HepG2 (cell line): ENCODE results near the gene STC2. TPM values are rescaled to one million over a fixed set of nuclear protein-coding genes. Genes with fewer than 3 reads are reported as not detected.

ENCODE experiments used
- ARID4A ChIP-seq: sonication (generic); formaldehyde crosslinking; IDR thresholded peaks from 2 replicates; pipeline ENCODE4 v1.5.0; 2020; ENCODE audit warnings: mild to moderate bottlenecking, missing genetic modification reagents, borderline replicate concordance
- E2F2 ChIP-seq: sonication (generic); formaldehyde crosslinking; IDR thresholded peaks from 2 replicates; pipeline ENCODE4 v1.4.0; 2020; ENCODE audit warnings: missing genetic modification reagents, borderline replicate concordance
- GTF2F1 ChIP-seq: fragments of 150-350 bp; IDR thresholded peaks from 2 replicates; pipeline ENCODE4 v1.6.1; 2014; ENCODE audit warnings: low read length
- HOXD1 ChIP-seq: sonication (generic); formaldehyde crosslinking; IDR thresholded peaks from 2 replicates; pipeline ENCODE4 v1.5.0; 2020; ENCODE audit warnings: missing genetic modification reagents
- ISX ChIP-seq: sonication (generic); formaldehyde crosslinking; conservative IDR thresholded peaks from 2 replicates; pipeline ENCODE4 v1.5.0; 2020; ENCODE audit warnings: missing genetic modification reagents
- KDM3A ChIP-seq: IDR thresholded peaks from 2 replicates; pipeline ENCODE4 v1.6.1; 2018; ENCODE audit warnings: low read depth, missing compliant biosample characterization
- KLF11 ChIP-seq: IDR thresholded peaks from 2 replicates; pipeline ENCODE4 v1.6.1; 2016; ENCODE audit warnings: missing compliant biosample characterization
- NFYC ChIP-seq: IDR thresholded peaks from 2 replicates; pipeline ENCODE4 v1.6.1; 2016; ENCODE audit warnings: missing genetic modification reagents, missing compliant biosample characterization
- NR3C1 ChIP-seq: sonication (generic); formaldehyde crosslinking; IDR thresholded peaks from 2 replicates; pipeline ENCODE4 v1.4.0; 2020; ENCODE audit warnings: missing genetic modification reagents
- NRL ChIP-seq: sonication (generic); formaldehyde crosslinking; IDR thresholded peaks from 2 replicates; pipeline ENCODE4 v1.5.0; 2020; ENCODE audit warnings: missing genetic modification reagents, mild to moderate bottlenecking, moderate library complexity, borderline replicate concordance
- PAXIP1 ChIP-seq: sonication (generic); formaldehyde crosslinking; conservative IDR thresholded peaks from 2 replicates; pipeline ENCODE4 v1.4.0; 2020; ENCODE audit warnings: mild to moderate bottlenecking, missing genetic modification reagents, moderate library complexity
- TCF7 ChIP-seq: sonication (generic); IDR thresholded peaks from 2 replicates; pipeline ENCODE4 v1.6.1; 2016; ENCODE audit warnings: antibody characterized with exemption, low read depth
- ZBTB33 ChIP-seq: sonication (generic); formaldehyde crosslinking; IDR thresholded peaks from 2 replicates; pipeline ENCODE4 v1.4.0; 2020; ENCODE audit warnings: missing genetic modification reagents
- ZNF382 ChIP-seq: sonication (generic); formaldehyde crosslinking; IDR thresholded peaks from 2 replicates; pipeline ENCODE4 v1.5.0; 2020; ENCODE audit warnings: missing genetic modification reagents, mild to moderate bottlenecking, borderline replicate concordance
- ZNF644 ChIP-seq: IDR thresholded peaks from 2 replicates; pipeline ENCODE4 v1.6.1; 2016; ENCODE audit warnings: low read depth
- ZNF784 ChIP-seq: sonication (generic); formaldehyde crosslinking; IDR thresholded peaks from 2 replicates; pipeline ENCODE4 v1.5.1; 2020; ENCODE audit warnings: missing genetic modification reagents, mild to moderate bottlenecking, borderline replicate concordance
- ZSCAN9 ChIP-seq: IDR thresholded peaks from 2 replicates; pipeline ENCODE4 v1.6.1; 2016; ENCODE audit warnings: borderline replicate concordance
- polyA plus RNA-seq, 8 experiments: library from polyadenylated mRNA; depleted of rRNA in 3 of 8; stranded (reverse) in 7 of 8; unstranded in 1 of 8; fragments of >200 nt; fragmentation: Illumina TruSeq in 4 of 8; extraction: Trizol in 4 of 8; gene quantifications; 2 replicates each; pipeline versions ENCODE4 v1.2.1 to v1.2.3, GENCODE V29; 2011 to 2016; ENCODE audit warnings: low read depth in 4 of 8, missing spikeins in 1 of 8, mixed read lengths in 1 of 8; ENCODE audit not compliant: insufficient read depth in 1 of 8
- total RNA-seq, 5 experiments: library from RNA; depleted of rRNA; stranded (reverse); fragments of >200 nt; fragmentation: Illumina TruSeq; extraction: Trizol; gene quantifications; 2 replicates each; pipeline ENCODE4 v1.2.3, GENCODE V29; 2016; ENCODE audit warnings: low read depth in 1 of 5
- TF ChIP-seq, protein P1 (sequence below): sonication (generic); formaldehyde crosslinking; IDR thresholded peaks from 2 replicates; pipeline ENCODE4 v1.5.0; 2020; ENCODE audit warnings: missing genetic modification reagents, mild to moderate bottlenecking, borderline replicate concordance

Gene STC2
- total and polyA plus RNA-seq, 2 of the 13 experiments (the other 11 are each of a cell fraction or from before 2014, with no cell fraction given), result 27.1 to 69.2 TPM

GRCh38 chr5:173299820-173300219 lies 28.4 kb downstream of the STC2 start (continued):
- TF ChIP-seq ARID4A (CRISPR knock-in tag), result 0 out of 2 replicates have a peak, but pooled peaks have one; percentile 12
- no peak for TF ChIP-seq NR3C1 (CRISPR knock-in tag)
- TF ChIP-seq ISX, result no peak
- TF ChIP-seq E2F2 (CRISPR knock-in tag), result no peak
- no peak for TF ChIP-seq NRL (CRISPR knock-in tag)
- TF ChIP-seq KLF11 (CRISPR knock-in tag), result no peak
- TF ChIP-seq ZBTB33 (CRISPR knock-in tag), result 0 out of 2 replicates have a peak, but pooled peaks have one; percentile 17
- TF ChIP-seq, protein P1, sequence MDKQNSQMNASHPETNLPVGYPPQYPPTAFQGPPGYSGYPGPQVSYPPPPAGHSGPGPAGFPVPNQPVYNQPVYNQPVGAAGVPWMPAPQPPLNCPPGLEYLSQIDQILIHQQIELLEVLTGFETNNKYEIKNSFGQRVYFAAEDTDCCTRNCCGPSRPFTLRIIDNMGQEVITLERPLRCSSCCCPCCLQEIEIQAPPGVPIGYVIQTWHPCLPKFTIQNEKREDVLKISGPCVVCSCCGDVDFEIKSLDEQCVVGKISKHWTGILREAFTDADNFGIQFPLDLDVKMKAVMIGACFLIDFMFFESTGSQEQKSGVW (CRISPR knock-in tag), result no peak
- no peak for TF ChIP-seq ZNF382
- peak; percentile 63 for TF ChIP-seq PAXIP1 (CRISPR knock-in tag)
- no peak for TF ChIP-seq HOXD1
- 0 out of 2 replicates have a peak, but pooled peaks have one; percentile 37 for TF ChIP-seq ZNF784 (CRISPR knock-in tag)
- TF ChIP-seq NFYC (CRISPR knock-in tag), result no peak
- no peak for TF ChIP-seq KDM3A (CRISPR knock-in tag)
- no peak for TF ChIP-seq GTF2F1
- TF ChIP-seq ZSCAN9 (CRISPR knock-in tag), result no peak
- TF ChIP-seq TCF7, result no peak
- peak; percentile 48; the same call in 1 of the 2 replicates for TF ChIP-seq ZNF644 (CRISPR knock-in tag)
